Large intestine (tissue), 3 donors: Measurements from ENCODE around the gene KRTAP10-11. TPM values are rescaled to one million over a fixed set of nuclear protein-coding genes. Genes with fewer than 3 reads are reported as not detected.
"Not testable (repeated sequence)": the region's sequence is repeated elsewhere in the genome, so short reads cannot be mapped to it uniquely, and the experiment has no call there.

Experiments used
- DNase-seq, 2 donors: peaks; one replicate each; pipeline versions ENCODE4 v3.0.0 to v3.0.0-alpha.2; 2013
- H3K27ac ChIP-seq: one replicate; pipeline ENCODE4 v1.5.1; 2013; ENCODE audit warnings: low read length
- H3K27me3 ChIP-seq: 2 replicates; pipeline ENCODE4 v1.6.1; 2013; ENCODE audit warnings: low read length; ENCODE audit not compliant: control insufficient read depth, insufficient read depth
- H3K36me3 ChIP-seq: 2 replicates; pipeline ENCODE4 v1.6.1; 2013; ENCODE audit warnings: low read length; ENCODE audit not compliant: control insufficient read depth, insufficient read depth
- H3K4me1 ChIP-seq: one replicate; pipeline ENCODE4 v1.6.1; 2013; ENCODE audit warnings: low read length; ENCODE audit not compliant: control insufficient read depth, insufficient read depth
- H3K4me3 ChIP-seq: one replicate; pipeline ENCODE4 v1.5.1; 2013; ENCODE audit warnings: low read length
- H3K9me3 ChIP-seq: one replicate; pipeline ENCODE4 v1.6.1; 2013; ENCODE audit warnings: mild to moderate bottlenecking, low read depth, low read length, moderate library complexity; ENCODE audit not compliant: control insufficient read depth
- WGBS: methylation state at CpG from one replicate; pipeline ENCODE4 v1.1.5; 2013; ENCODE audit warnings: low lambda C conversion rate; ENCODE audit not compliant: insufficient coverage; 5-methylcytosine and 5-hydroxymethylcytosine counted together
- polyA plus RNA-seq: library from polyadenylated mRNA; unstranded; fragments of 120-200 nt; gene quantifications from one replicate; pipeline ENCODE4 v1.2.1, GENCODE V29; 2013

The KRTAP10-11 gene
- polyA plus RNA-seq, 1 donor, result not detected

- Histone ChIP-seq H3K36me3 (no peaks in the 10 kb centered on the region), H3K27ac (no peak overlapping the region), H3K4me3 (no peak overlapping the region), H3K9me3 (peaks cover 2% of the 10 kb centered on the region), H3K27me3 (no peaks in the 10 kb centered on the region), H3K4me1 (no peaks in the 10 kb centered on the region)
- no peak for DNase-seq
- WGBS, result 80% methylated on average over 1 of the region's 8 CpGs
Observed at GRCh38 chr21:44603911-44604310, 42.3 kb upstream of the KRTAP10-11 start.

GRCh38 chr21:44606495-44606894, 39.7 kb upstream of the KRTAP10-11 start:
- H3K4me3 ChIP-seq, result no peak overlapping the region
- 100% methylated on average over 2 of the region's 4 CpGs for WGBS
- H3K9me3 ChIP-seq, result no peaks in the 10 kb centered on the region
- H3K36me3 ChIP-seq, result no peaks in the 10 kb centered on the region
- H3K27me3 ChIP-seq, result no peaks in the 10 kb centered on the region
- DNase-seq, result no peak
- H3K4me1 ChIP-seq, result no peaks in the 10 kb centered on the region
- H3K27ac ChIP-seq, result no peak overlapping the region

- no peak for DNase-seq
- Histone ChIP-seq H3K9me3 (peaks cover 5% of the 10 kb centered on the region), H3K4me3 (no peak overlapping the region), H3K27me3 (no peaks in the 10 kb centered on the region), H3K36me3 (no peaks in the 10 kb centered on the region), H3K4me1 (no peaks in the 10 kb centered on the region), H3K27ac (no peak overlapping the region)
Observed at GRCh38 chr21:44609193-44609592, 37.0 kb upstream of the KRTAP10-11 start.

- DNase-seq, H3K27me3 ChIP-seq, H3K4me3 ChIP-seq, H3K9me3 ChIP-seq, H3K27ac ChIP-seq, H3K36me3 ChIP-seq, H3K4me1 ChIP-seq: not testable (repeated sequence)
- WGBS, result 100% methylated on average over 1 of the region's 7 CpGs
Observed at GRCh38 chr21:44610157-44610843, 35.9 kb upstream of the KRTAP10-11 start.

GRCh38 chr21:44611551-44611950, 34.7 kb upstream of the KRTAP10-11 start:
- Histone ChIP-seq H3K9me3 (peaks cover 6% of the 10 kb centered on the region), H3K4me3 (no peak overlapping the region), H3K27me3 (no peaks in the 10 kb centered on the region), H3K4me1 (no peaks in the 10 kb centered on the region), H3K36me3 (no peaks in the 10 kb centered on the region), H3K27ac (no peak overlapping the region)
- no CpG with 5 or more reads among the region's 4 CpGs for WGBS
- no peak for DNase-seq

GRCh38 chr21:44612029-44612486, 34.2 kb upstream of the KRTAP10-11 start, which contains the start of gene KRTAP10-8:
TSS of gene KRTAP10-8 (plus strand) at chr21:44612079. CDS start at chr21:44612101, 22 bp downstream.
- no peak for DNase-seq
- Histone ChIP-seq H3K27me3 (no peaks in the 10 kb centered on the region), H3K36me3 (no peaks in the 10 kb centered on the region), H3K9me3 (peaks cover 8% of the 10 kb centered on the region), H3K27ac (no peak within 1 kb of the TSS), H3K4me1 (no peaks in the 10 kb centered on the region), H3K4me3 (no peak within 1 kb of the TSS)
- no CpG with 5 or more reads among the region's 8 CpGs for WGBS

- Histone ChIP-seq H3K4me1 (no peaks in the 10 kb centered on the region), H3K36me3 (no peaks in the 10 kb centered on the region), H3K4me3 (no peak overlapping the region), H3K27me3 (no peaks in the 10 kb centered on the region), H3K9me3 (peaks cover 8% of the 10 kb centered on the region), H3K27ac (no peak overlapping the region)
- no peak for DNase-seq
- WGBS, result no CpG with 5 or more reads among the region's 13 CpGs
Observed at GRCh38 chr21:44612669-44613229, 33.5 kb upstream of the KRTAP10-11 start.

GRCh38 chr21:44613386-44614155, 32.6 kb upstream of the KRTAP10-11 start:
- no CpG with 5 or more reads among the region's 26 CpGs for WGBS
- Histone ChIP-seq H3K4me3 (no peak overlapping the region), H3K27ac (no peak overlapping the region), H3K36me3 (no peaks in the 10 kb centered on the region), H3K4me1 (no peaks in the 10 kb centered on the region), H3K27me3 (no peaks in the 10 kb centered on the region), H3K9me3 (peaks cover 8% of the 10 kb centered on the region)
- no peak for DNase-seq

GRCh38 chr21:44614161-44614631, 32.0 kb upstream of the KRTAP10-11 start:
- no peaks in the 10 kb centered on the region for H3K4me1 ChIP-seq
- no peak overlapping the region for H3K4me3 ChIP-seq
- H3K27me3 ChIP-seq, result no peaks in the 10 kb centered on the region
- WGBS, result no CpG with 5 or more reads among the region's 20 CpGs
- no peaks in the 10 kb centered on the region for H3K36me3 ChIP-seq
- no peak overlapping the region for H3K27ac ChIP-seq
- peaks cover 8% of the 10 kb centered on the region for H3K9me3 ChIP-seq
- no peak for DNase-seq

GRCh38 chr21:44614961-44615391, 31.2 kb upstream of the KRTAP10-11 start:
- no peak for DNase-seq
- Histone ChIP-seq H3K27me3 (no peaks in the 10 kb centered on the region), H3K27ac (no peak overlapping the region), H3K4me3 (no peak overlapping the region), H3K9me3 (peaks cover 8% of the 10 kb centered on the region), H3K36me3 (no peaks in the 10 kb centered on the region), H3K4me1 (no peaks in the 10 kb centered on the region)
- no CpG with 5 or more reads among the region's 28 CpGs for WGBS
